Esophagus (tissue), 2 donors: ENCODE results near the gene IFNL1. TPM values are rescaled to one million over a fixed set of nuclear protein-coding genes. Genes with fewer than 3 reads are reported as not detected.
"Not testable (repeated sequence)": the region's sequence is repeated elsewhere in the genome, so short reads cannot be mapped to it uniquely, and the experiment has no call there.

Source experiments
- H3K27ac ChIP-seq, 2 donors: one replicate each; pipeline ENCODE4 v1.5.1; 2013; ENCODE audit warnings: low read depth in 2 of 2, mild to moderate bottlenecking in 2 of 2, inconsistent platforms in 1 of 2, low read length in 1 of 2, moderate library complexity in 1 of 2
- H3K27me3 ChIP-seq, 2 donors: one replicate each; pipeline ENCODE4 v1.6.1; 2013; ENCODE audit warnings: low read length in 2 of 2, control low read depth in 1 of 2, mild to moderate bottlenecking in 1 of 2; ENCODE audit not compliant: insufficient read depth in 2 of 2, control insufficient read depth in 1 of 2
- H3K36me3 ChIP-seq, 2 donors: one replicate each; pipeline ENCODE4 v1.6.1; 2013; ENCODE audit warnings: low read length in 1 of 2; ENCODE audit not compliant: control insufficient read depth in 2 of 2, insufficient read depth in 2 of 2
- H3K4me1 ChIP-seq, 2 donors: one replicate each; pipeline ENCODE4 v1.6.1; 2013; ENCODE audit warnings: low read length in 1 of 2; ENCODE audit not compliant: control insufficient read depth in 2 of 2, insufficient read depth in 2 of 2
- H3K4me3 ChIP-seq, 2 donors: one replicate each; pipeline ENCODE4 v1.5.1; 2013; ENCODE audit warnings: low read length in 2 of 2, mild to moderate bottlenecking in 2 of 2, low read depth in 1 of 2, moderate library complexity in 1 of 2
- H3K9me3 ChIP-seq, 2 donors: one replicate each; pipeline ENCODE4 v1.6.1; 2013; ENCODE audit warnings: mild to moderate bottlenecking in 2 of 2, low read depth in 1 of 2, low read length in 1 of 2, moderate library complexity in 1 of 2; ENCODE audit not compliant: control insufficient read depth in 2 of 2, insufficient read depth in 1 of 2
- WGBS, 2 donors: extraction: QIAGEN DNeasy Blood & Tissue Kit; methylation state at CpG; one replicate each; pipeline ENCODE4 v1.1.7; 2013; 5-methylcytosine and 5-hydroxymethylcytosine counted together
- polyA plus RNA-seq, 2 donors: library from polyadenylated mRNA; stranded (reverse); fragments of 200-250 nt; gene quantifications; one replicate each; pipeline ENCODE4 v1.2.3, GENCODE V29; 2013
- donor health status: healthy with polysubstance abuse.
- donor health status: Bipolar disorder and iron deficiency.

IFNL1 gene
- polyA plus RNA-seq, 2 donors: not detected

DNA sequence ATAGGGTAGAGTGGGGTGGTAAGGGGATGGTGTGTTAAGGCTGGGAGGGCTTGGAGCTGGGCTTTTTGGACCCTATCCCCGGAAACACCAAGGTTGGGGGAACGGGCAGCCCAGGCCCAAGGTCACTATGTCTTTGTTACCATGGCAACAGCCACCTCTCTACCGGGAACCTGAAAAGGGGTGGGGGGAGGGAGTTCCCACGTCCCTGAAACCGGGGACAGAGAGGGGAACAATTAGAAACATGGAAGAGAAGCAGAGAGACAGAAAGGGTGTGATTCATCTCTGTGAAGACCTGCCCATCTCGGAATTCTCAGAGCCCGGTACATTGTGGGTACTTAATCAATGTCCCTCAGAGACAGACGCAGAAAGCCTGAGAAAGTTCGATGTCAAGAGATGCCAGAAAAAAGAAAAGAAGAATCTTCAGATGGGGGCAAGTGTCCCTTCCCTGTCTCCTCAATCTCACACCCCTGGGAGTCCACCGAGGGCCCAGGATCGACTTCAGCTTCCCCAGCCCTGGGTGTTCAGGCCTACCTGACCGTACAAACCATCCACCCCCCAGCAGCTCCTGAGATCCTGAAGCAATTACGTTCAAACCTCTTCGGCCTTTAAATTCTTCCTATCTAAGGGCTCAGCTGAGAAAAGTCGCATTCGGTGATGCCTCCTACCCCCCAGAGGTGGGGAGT lies 31.3 kb downstream of the IFNL1 start:
- H3K27me3 ChIP-seq: no peaks in the 10 kb centered on the region
- no peaks in the 10 kb centered on the region for H3K36me3 ChIP-seq
- no peak overlapping the region for H3K4me3 ChIP-seq
- no peak overlapping the region for H3K27ac ChIP-seq
- no peaks in the 10 kb centered on the region for H3K9me3 ChIP-seq
- 64 to 67% methylated on average over 16 of the region's 16 CpGs for WGBS, 2 donors
- H3K4me1 ChIP-seq: no peaks in the 10 kb centered on the region

DNA sequence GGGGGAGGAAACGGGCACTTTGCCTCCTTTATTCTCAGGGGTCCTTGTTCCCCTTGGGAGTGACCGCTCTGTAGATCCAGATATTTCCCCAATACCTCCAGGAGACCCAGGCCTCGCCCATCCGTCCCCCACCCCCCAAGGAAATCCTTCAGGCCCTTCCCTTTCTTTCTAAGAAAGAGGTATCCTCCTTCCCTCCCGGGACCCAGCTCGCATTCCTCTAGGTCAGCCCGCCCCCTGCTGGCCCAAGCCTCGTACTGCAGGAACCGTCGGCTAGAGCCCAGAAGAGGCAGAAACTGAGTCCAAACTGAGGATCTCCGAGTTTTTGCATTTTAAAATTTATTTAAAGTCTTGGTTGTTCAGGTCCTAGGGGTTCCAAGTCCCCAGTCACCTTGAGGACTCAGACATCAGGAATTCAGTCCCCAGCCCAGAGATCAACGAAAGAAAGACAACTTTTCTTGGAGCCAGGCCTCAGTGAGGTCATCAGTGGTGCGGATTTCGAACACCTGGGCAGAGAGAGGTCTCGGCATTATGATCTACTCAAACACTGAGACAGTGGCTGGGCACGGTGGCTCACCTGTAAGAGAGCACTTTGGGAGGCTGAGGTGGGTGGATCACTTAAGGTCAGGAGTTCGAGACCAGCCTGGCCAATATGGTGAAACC lies 32.0 kb downstream of the IFNL1 start:
- Histone ChIP-seq H3K4me3 (no peak overlapping the region), H3K36me3 (no peaks in the 10 kb centered on the region), H3K27ac (no peak overlapping the region), H3K4me1 (no peaks in the 10 kb centered on the region), H3K27me3 (no peaks in the 10 kb centered on the region), H3K9me3 (no peaks in the 10 kb centered on the region)
- whole genome bisulfite sequencing, 2 donors: 27 to 29% methylated on average over 17 of the region's 17 CpGs

- Histone ChIP-seq H3K36me3 (no peaks in the 10 kb centered on the region), H3K4me1 (no peaks in the 10 kb centered on the region), H3K27ac (no peak overlapping the region), H3K27me3 (no peaks in the 10 kb centered on the region), H3K4me3 (no peak overlapping the region), H3K9me3 (no peaks in the 10 kb centered on the region)
- 87 to 92% methylated on average over 7 of the region's 7 CpGs for WGBS, 2 donors
Measured at GRCh38 chr19:39329948-39330347, 33.7 kb downstream of the IFNL1 start.

- H3K9me3 ChIP-seq: no peaks in the 10 kb centered on the region
- 79 to 92% methylated on average over 7 of the region's 7 CpGs for WGBS, 2 donors
- no peaks in the 10 kb centered on the region for H3K27me3 ChIP-seq
- no peaks in the 10 kb centered on the region for H3K36me3 ChIP-seq
- no peak overlapping the region for H3K27ac ChIP-seq
- H3K4me3 ChIP-seq: no peak overlapping the region
- no peaks in the 10 kb centered on the region for H3K4me1 ChIP-seq
Measured at GRCh38 chr19:39332293-39332692, 36.1 kb downstream of the IFNL1 start.

DNA sequence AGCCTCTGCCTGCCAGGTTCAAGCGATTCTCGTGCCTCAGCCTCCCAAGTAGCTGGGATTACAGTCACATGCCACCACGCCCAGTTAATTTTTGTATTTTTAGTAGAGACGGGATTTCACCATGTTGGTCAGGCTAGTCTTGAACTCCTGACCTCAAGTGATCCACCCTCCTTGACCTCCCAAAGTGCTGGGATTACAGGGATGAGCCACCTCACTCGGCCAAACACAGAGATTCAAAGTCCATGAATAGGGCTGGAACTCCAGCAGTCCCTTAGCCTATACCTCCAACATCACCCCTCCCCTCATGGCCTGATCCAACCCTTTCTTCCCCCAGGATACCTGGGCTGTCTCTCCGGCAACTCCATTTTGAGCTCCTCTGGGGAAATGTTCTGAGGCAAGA lies 36.5 kb downstream of the IFNL1 start:
- not testable (repeated sequence) for H3K36me3 ChIP-seq, H3K9me3 ChIP-seq, H3K27me3 ChIP-seq, H3K4me3 ChIP-seq, H3K27ac ChIP-seq, H3K4me1 ChIP-seq
- WGBS, 2 donors: 78% methylated on average over 6 of the region's 6 CpGs

- Histone ChIP-seq H3K9me3 (no peaks in the 10 kb centered on the region), H3K4me3 (no peak overlapping the region), H3K27ac (no peak overlapping the region), H3K36me3 (no peaks in the 10 kb centered on the region), H3K27me3 (no peaks in the 10 kb centered on the region), H3K4me1 (no peaks in the 10 kb centered on the region)
- 94 to 96% methylated on average over 6 of the region's 6 CpGs for WGBS, 2 donors
Measured at GRCh38 chr19:39333507-39333906, 37.3 kb downstream of the IFNL1 start.

- H3K9me3 ChIP-seq: no peaks in the 10 kb centered on the region
- no peak overlapping the region for H3K4me3 ChIP-seq
- no peaks in the 10 kb centered on the region for H3K36me3 ChIP-seq
- H3K4me1 ChIP-seq: no peaks in the 10 kb centered on the region
- no peaks in the 10 kb centered on the region for H3K27me3 ChIP-seq
- 91% methylated on average over 5 of the region's 5 CpGs for WGBS, 2 donors
- no peak overlapping the region for H3K27ac ChIP-seq
Measured at GRCh38 chr19:39334444-39334976, 38.3 kb downstream of the IFNL1 start.

- Histone ChIP-seq H3K4me3 (peak overlapping the region; percentile 20 to 39), H3K27ac (peak overlapping the region; percentile 76), H3K4me1 (no peaks in the 10 kb centered on the region)
Measured at GRCh38 chr19:39335168-39335548, 39.0 kb downstream of the IFNL1 start.

GRCh38 chr19:39336483-39336882 lies 40.3 kb downstream of the IFNL1 start:
- Histone ChIP-seq H3K4me1 (peaks cover 0 to 4% of the 10 kb centered on the region in 2 donors), H3K27ac (no peak overlapping the region), H3K27me3 (no peaks in the 10 kb centered on the region), H3K9me3 (no peaks in the 10 kb centered on the region), H3K36me3 (no peaks in the 10 kb centered on the region), H3K4me3 (no peak overlapping the region)
- 68 to 69% methylated on average over 3 of the region's 3 CpGs for WGBS, 2 donors

More at GRCh38 chr19:39335168-39335548, 39.0 kb downstream of the IFNL1 start:
- Histone ChIP-seq H3K27me3 (no peaks in the 10 kb centered on the region), H3K9me3 (no peaks in the 10 kb centered on the region), H3K36me3 (no peaks in the 10 kb centered on the region)
- WGBS, 2 donors: 49 to 51% methylated on average over 6 of the region's 6 CpGs

GRCh38 chr19:39339674-39340073 lies 43.5 kb downstream of the IFNL1 start:
- no peaks in the 10 kb centered on the region for H3K36me3 ChIP-seq
- no peaks in the 10 kb centered on the region for H3K27me3 ChIP-seq
- H3K9me3 ChIP-seq: no peaks in the 10 kb centered on the region
- no peak overlapping the region for H3K4me3 ChIP-seq
- peaks cover 0 to 7% of the 10 kb centered on the region in 2 donors for H3K4me1 ChIP-seq
- 95 to 100% methylated on average over 1 of the region's 1 CpG for WGBS, 2 donors
- no peak overlapping the region for H3K27ac ChIP-seq
